H1 (cell line): ENCODE measurements around the gene LTBR. TPM values are rescaled to one million over a fixed set of nuclear protein-coding genes. Genes with fewer than 3 reads are reported as not detected.

Source experiments
- BCL11A ChIP-seq, 2 experiments: IDR thresholded peaks; one replicate each; pipeline ENCODE4 v1.6.1; 2011; ENCODE audit warnings: low read depth in 2 of 2, low read length in 2 of 2, mild to moderate bottlenecking in 2 of 2
- polyA plus RNA-seq, 7 experiments: library from polyadenylated mRNA; depleted of rRNA in 3 of 7; stranded (reverse) in 5 of 7; unstranded in 2 of 7; fragments of >200 nt in 5 of 7; fragments of 200-250 nt in 2 of 7; gene quantifications; 1 replicate in 5 of 7; 2 replicates in 1 of 7; 4 replicates in 1 of 7; pipeline versions ENCODE4 v1.2.1 to v1.2.3, GENCODE V29; 2011 to 2013; ENCODE audit warnings: missing spikeins in 2 of 7, mixed read lengths in 2 of 7
- total RNA-seq: library from RNA; stranded (reverse); fragmentation: NEBNext Ultra II Directional; extraction: Animal tissue kit (Norgen Biotek cat#: 25700); gene quantifications from 2 replicates; pipeline ENCODE4 v1.2.1, GENCODE V29; 2021

Gene LTBR
- total and polyA plus RNA-seq, 2 of the 8 experiments (the other 6 are each of a cell fraction or from before 2014, with no cell fraction given): 5.1 to 6.3 TPM

- no peak for TF ChIP-seq BCL11A (IDR thresholded peaks at IDR 0.05; ENCODE audit: low read depth in 2 of 2, low read length in 2 of 2)
- TF ChIP-seq, all 59 proteins: peak for 0
Observed at GRCh38 chr12:6424008-6424347, 40.0 kb downstream of the LTBR start (continued).
